Astrocyte of the cerebellum (primary cell): ENCODE data around the gene NOTCH3.
A peak's percentile ranks its signal among the peaks of the same experiment; 100 is the strongest.

ENCODE experiments used
- DNase-seq: peaks from one replicate; pipeline ENCODE4 v3.0.0-alpha.2; 2011; ENCODE audit warnings: low read depth
- H3K4me3 ChIP-seq: 2 replicates; pipeline ENCODE4 v1.5.1; 2011; ENCODE audit warnings: mild to moderate bottlenecking, low read depth, low read length, moderate library complexity
- CTCF ChIP-seq: IDR thresholded peaks from 2 replicates; pipeline ENCODE4 v1.5.1; 2012; ENCODE audit warnings: low read length, low read depth, moderate library complexity, mild to moderate bottlenecking; ENCODE audit errors: missing control alignments
- in situ Hi-C: cut with HindIII; loops from 2 replicates; pipeline ENCODE4 v1.10.0; 2017; ENCODE audit warnings: low sequenced_read_pairs

NOTCH3 gene

GRCh38 chr19:15197275-15197941 lies 3.4 kb downstream of the NOTCH3 start:
- no peak overlapping the region for H3K4me3 ChIP-seq
- DNase-seq, result no peak
- in situ Hi-C loops, result no loop called here
- TF ChIP-seq CTCF, result no peak

- no peak for TF ChIP-seq CTCF
- in situ Hi-C loops, result no loop called here
- DNase-seq, result no peak
- no peak overlapping the region for H3K4me3 ChIP-seq
These were observed 4.3 kb downstream of the NOTCH3 start for GRCh38 chr19:15196360-15197005.

- in situ Hi-C loops, result no loop called here
- no peak for DNase-seq
- peak overlapping the region; percentile 19 for H3K4me3 ChIP-seq
- TF ChIP-seq CTCF, result no peak
These were observed 5.1 kb downstream of the NOTCH3 start for GRCh38 chr19:15195371-15196334.

GRCh38 chr19:15194938-15195337 lies 5.9 kb downstream of the NOTCH3 start:
- no peak overlapping the region for H3K4me3 ChIP-seq
- in situ Hi-C loops, result no loop called here

GRCh38 chr19:15191982-15192381 lies 8.8 kb downstream of the NOTCH3 start:
- in situ Hi-C loops, result no loop called here
- no peak for TF ChIP-seq CTCF
- H3K4me3 ChIP-seq, result no peak overlapping the region
- no peak for DNase-seq

More at GRCh38 chr19:15194938-15195337, 5.9 kb downstream of the NOTCH3 start:
- DNase-seq, result no peak
- no peak for TF ChIP-seq CTCF

GRCh38 chr19:15191514-15191913 lies 9.3 kb downstream of the NOTCH3 start:
- no peak for TF ChIP-seq CTCF
- in situ Hi-C loops, result no loop called here
- no peak overlapping the region for H3K4me3 ChIP-seq
- no peak for DNase-seq
